ENCODE data around the gene PCSK4. TPM values are rescaled to one million over a fixed set of nuclear protein-coding genes. Genes with fewer than 3 reads are reported as not detected.

The PCSK4 gene
- total RNA-seq, 1 donor from 2014 or later = 5.4 TPM

DNA sequence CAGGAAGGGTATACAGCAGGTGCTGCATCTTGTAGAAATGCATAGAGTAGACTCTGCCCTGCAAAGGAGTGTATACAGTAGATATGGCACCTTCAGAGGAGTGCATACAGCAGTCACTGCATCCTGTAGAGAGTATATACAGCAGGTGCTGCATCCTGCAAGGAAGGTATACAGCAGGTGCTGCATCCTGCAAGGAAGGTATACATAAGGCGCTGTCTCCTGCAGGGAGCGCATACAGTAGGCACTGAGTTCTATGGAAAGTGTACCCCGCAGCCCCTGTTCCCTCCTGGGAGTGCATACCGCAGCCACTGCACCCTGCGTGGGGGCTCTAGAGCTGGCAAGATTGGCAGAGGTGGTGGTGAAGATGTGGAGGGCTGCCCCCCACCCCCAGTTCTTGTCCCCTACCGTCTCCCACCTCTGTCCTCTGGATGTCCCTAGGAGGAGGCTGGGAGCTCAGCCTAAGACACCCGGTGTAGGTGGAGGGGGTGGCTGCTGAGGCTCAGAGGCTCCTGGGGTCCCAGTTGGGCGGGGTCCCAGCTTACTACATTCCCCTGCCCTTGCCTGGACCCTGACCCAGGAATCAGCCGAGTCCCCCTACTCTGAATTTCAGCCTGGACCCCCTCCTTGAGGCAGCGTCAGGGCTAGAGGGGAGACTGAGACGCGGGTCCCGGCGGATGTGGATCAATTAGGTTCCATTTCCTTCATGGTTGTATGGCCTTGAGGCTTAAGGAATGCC is 25.0 kb upstream of the PCSK4 start:
- intact Hi-C loops (cut with DNase I) = no loop called here
- no peaks in the 10 kb centered on the region for H3K9me3 ChIP-seq
- H3K4me1 ChIP-seq = peaks cover 39% of the 10 kb centered on the region
- no peak for DNase-seq (ENCODE audit: extremely low spot score in 2 of 2)
- TF ChIP-seq, protein P1, sequence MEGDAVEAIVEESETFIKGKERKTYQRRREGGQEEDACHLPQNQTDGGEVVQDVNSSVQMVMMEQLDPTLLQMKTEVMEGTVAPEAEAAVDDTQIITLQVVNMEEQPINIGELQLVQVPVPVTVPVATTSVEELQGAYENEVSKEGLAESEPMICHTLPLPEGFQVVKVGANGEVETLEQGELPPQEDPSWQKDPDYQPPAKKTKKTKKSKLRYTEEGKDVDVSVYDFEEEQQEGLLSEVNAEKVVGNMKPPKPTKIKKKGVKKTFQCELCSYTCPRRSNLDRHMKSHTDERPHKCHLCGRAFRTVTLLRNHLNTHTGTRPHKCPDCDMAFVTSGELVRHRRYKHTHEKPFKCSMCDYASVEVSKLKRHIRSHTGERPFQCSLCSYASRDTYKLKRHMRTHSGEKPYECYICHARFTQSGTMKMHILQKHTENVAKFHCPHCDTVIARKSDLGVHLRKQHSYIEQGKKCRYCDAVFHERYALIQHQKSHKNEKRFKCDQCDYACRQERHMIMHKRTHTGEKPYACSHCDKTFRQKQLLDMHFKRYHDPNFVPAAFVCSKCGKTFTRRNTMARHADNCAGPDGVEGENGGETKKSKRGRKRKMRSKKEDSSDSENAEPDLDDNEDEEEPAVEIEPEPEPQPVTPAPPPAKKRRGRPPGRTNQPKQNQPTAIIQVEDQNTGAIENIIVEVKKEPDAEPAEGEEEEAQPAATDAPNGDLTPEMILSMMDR (IDR thresholded peaks at IDR 0.05) = no peak
- no peak for TF ChIP-seq POLR2AphosphoS5 (IDR thresholded peaks at IDR 0.05; ENCODE audit: insufficient read depth in 1 of 2, low read depth in 1 of 2)
- TF ChIP-seq POLR2A (IDR thresholded peaks at IDR 0.05) = no peak
- no peaks in the 10 kb centered on the region for H3K36me3 ChIP-seq
- no peaks in the 10 kb centered on the region for H3K27me3 ChIP-seq
- H3K27ac ChIP-seq = peak overlapping the region; percentile 87
- H3K4me3 ChIP-seq = no peak overlapping the region

DNA sequence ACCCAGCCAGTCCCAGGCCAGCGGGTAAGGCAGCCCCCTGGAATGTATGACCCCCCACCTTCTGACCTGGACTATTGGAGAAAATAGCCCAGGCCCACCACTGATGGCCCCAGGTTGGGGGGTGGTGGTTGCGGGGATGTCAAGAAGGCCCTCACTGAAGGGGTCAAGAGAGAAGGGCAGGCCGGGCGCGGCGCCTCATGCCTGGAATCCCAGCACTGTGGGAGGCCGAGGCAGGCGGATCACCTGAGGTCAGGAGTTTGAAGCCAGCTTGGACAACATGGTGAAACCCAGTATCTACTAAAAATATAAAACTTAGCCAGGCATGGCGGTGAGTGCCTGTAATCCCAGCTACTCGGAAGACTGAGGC is 24.1 kb upstream of the PCSK4 start:
- no peak for TF ChIP-seq POLR2AphosphoS5 (IDR thresholded peaks at IDR 0.05; ENCODE audit: insufficient read depth in 1 of 2, low read depth in 1 of 2)
- TF ChIP-seq POLR2A (IDR thresholded peaks at IDR 0.05) = no peak
- TF ChIP-seq, protein P1 (IDR thresholded peaks at IDR 0.05) = no peak
- H3K27me3 ChIP-seq = no peaks in the 10 kb centered on the region
- H3K4me3 ChIP-seq = no peak overlapping the region
- no peaks in the 10 kb centered on the region for H3K9me3 ChIP-seq
- H3K36me3 ChIP-seq = no peaks in the 10 kb centered on the region
- intact Hi-C loops (cut with DNase I) = no loop called here
- peak overlapping the region; percentile 87 for H3K27ac ChIP-seq
- H3K4me1 ChIP-seq = peaks cover 46% of the 10 kb centered on the region
- DNase-seq (ENCODE audit: extremely low spot score in 2 of 2) = no peak

DNA sequence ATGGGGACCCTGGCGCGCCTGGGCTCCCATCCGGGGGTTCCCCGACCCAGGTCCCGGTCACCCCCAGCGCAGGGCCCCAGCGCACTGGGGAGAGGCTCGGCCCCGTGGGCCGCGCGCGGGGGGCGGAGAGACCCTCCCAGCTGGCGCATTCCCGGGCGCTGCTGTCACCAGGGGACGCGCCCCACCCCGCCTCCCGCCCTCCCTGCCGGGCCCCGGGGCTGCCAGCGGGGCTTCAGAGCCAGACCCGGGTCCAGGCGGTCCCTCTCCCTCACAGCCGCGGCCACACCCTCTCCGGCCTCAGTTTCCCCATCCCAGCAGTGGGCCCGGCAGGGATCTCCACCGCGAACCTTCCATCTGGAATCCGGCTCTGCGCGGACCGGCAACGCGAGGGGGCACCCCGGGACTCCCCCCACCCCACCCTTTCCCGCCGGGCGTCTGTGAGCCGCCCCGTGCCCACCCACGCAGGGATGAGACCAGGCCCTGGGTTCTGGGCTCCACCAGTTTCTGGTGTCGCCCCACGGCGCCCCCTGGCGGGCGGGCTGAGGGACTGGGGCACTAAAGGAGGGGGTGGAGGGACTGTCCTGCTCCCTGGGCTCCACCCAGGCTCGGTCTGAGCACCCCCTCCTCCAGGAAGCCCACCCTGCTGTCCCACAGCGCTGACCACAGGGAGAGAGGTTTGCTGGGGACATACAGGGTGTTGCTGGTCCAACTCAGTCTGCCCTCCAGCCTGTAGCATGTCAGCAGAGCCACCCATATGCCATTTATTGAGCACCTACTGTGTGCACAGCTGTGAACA is 23.5 kb upstream of the PCSK4 start:
- Histone ChIP-seq H3K9me3 (no peaks in the 10 kb centered on the region), H3K4me1 (peaks cover 46% of the 10 kb centered on the region), H3K4me3 (peak overlapping the region; percentile 55 to 59), H3K27ac (peak overlapping the region; percentile 87), H3K36me3 (no peaks in the 10 kb centered on the region), H3K27me3 (no peaks in the 10 kb centered on the region)
- DNase-seq (ENCODE audit: extremely low spot score in 2 of 2) = no peak
- intact Hi-C loops (cut with DNase I) = no loop called here
- TF ChIP-seq, protein P1 (IDR thresholded peaks at IDR 0.05) = peak in 2 of 3 experiments; percentile 37 to 44
- TF ChIP-seq POLR2AphosphoS5 (IDR thresholded peaks at IDR 0.05; ENCODE audit: insufficient read depth in 1 of 2, low read depth in 1 of 2) = no peak

DNA sequence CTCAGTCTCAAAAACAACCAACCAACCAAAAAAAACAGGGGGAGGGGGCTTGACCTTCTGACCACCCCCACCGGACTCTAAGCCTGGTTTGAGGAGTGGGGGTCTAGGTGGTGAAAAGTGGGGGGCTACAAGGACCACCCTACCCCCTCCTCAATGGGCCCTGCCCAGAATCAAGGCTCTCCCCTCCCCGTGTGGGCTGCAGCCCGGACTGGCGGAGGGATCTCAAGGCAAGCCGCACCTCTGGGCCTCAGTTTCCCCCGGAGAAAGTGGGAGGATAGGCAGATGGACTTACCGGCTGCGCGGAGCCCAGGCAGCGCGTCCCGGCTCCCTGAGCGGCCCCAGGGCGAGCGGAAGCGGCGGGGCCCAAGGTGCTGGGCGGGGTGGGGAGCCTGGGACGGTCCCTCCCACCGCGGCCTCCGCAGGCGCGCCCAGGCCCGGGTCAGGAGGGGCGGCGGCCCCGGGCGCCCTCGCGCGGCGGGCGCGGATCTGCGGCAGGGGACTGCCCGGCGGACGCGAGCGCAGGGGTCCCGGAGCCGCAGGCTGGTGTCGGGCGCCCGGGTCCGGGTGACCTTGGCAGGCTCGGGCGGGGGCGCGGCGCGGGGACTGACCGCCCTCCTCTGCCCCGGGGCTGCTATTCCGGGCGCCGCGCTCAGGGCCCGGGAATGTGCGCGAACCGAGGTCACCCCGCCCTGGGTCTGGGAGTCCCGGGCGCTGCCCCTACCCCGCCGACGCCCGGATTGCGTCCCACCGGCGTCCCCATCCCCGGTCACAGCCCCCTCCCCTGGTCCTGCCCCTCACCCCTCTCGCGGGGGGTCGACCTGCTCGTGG is 22.7 kb upstream of the PCSK4 start, which contains the start of gene ADAMTSL5:
TSS of gene ADAMTSL5 (minus strand) at position 349 of the 828 bp plus-strand sequence. CDS start 2,076 bp downstream, outside the sequence.
- peak in 1 of 2 donors; percentile 76 for TF ChIP-seq POLR2AphosphoS5 (IDR thresholded peaks at IDR 0.05; ENCODE audit: insufficient read depth in 1 of 2, low read depth in 1 of 2)
- TF ChIP-seq, protein P1 (IDR thresholded peaks at IDR 0.05) = no peak
- peak in 1 of 2 donors; percentile 53 for TF ChIP-seq POLR2A (IDR thresholded peaks at IDR 0.05)
- Histone ChIP-seq H3K9me3 (no peaks in the 10 kb centered on the region), H3K27me3 (no peaks in the 10 kb centered on the region), H3K36me3 (no peaks in the 10 kb centered on the region), H3K27ac (peak within 1 kb of the TSS; percentile 87), H3K4me3 (peak within 1 kb of the TSS; percentile 55 to 59), H3K4me1 (peaks cover 54% of the 10 kb centered on the region)
- intact Hi-C loops (cut with DNase I) = no loop called here
- DNase-seq (ENCODE audit: extremely low spot score in 2 of 2) = no peak

Data from vagina (tissue), 2 donors.